ENCODE measurements around the gene HTR1D. TPM values are rescaled to one million over a fixed set of nuclear protein-coding genes. Genes with fewer than 3 reads are reported as not detected.

Gene HTR1D
- total RNA-seq, 1 experiment from 2014 or later, result 1.7 TPM

GRCh38 chr1:23148084-23148483 is 69.2 kb downstream of the HTR1D start:
- CTCF ChIA-PET, result interaction anchor here (0.7 kb wide), 1 partner anchor 138 kb away, joined by 5 read pairs; no protein-coding TSS in a partner anchor
- Mint-ChIP-seq H3K27ac (ENCODE audit: unreplicated experiment) (no peak overlapping the region), H3K4me3 (ENCODE audit: low read depth, unreplicated experiment) (no peak overlapping the region), H3K9me3 (ENCODE audit: low read depth, unreplicated experiment) (no peaks in the 10 kb centered on the region), H3K4me1 (ENCODE audit: low read depth, unreplicated experiment) (peaks cover 17% of the 10 kb centered on the region), H3K36me3 (ENCODE audit: insufficient read depth, unreplicated experiment) (no peaks in the 10 kb centered on the region), H3K27me3 (ENCODE audit: unreplicated experiment) (no peaks in the 10 kb centered on the region)
- intact Hi-C loops (cut with micrococcal nuclease; ENCODE audit: unreplicated experiment), result no loop called here
- TF ChIP-seq CTCF (IDR thresholded peaks at IDR 0.05; ENCODE audit: unreplicated experiment), result no peak
- BruUV-seq (replicated peaks), result no TSS peak
- no peak for DNase-seq

Other genes starting within 250 kb of the HTR1D start
- gene LACTBL1, start 244.6 kb downstream of the HTR1D start, total RNA-seq (2022), result not detected in 2 replicates
- not detected in 2 replicates for gene TEX46, start 201.7 kb downstream of the HTR1D start, total RNA-seq (2022)
- 66.4 and 67.8 TPM in 2 replicates for gene KDM1A, start 198.0 kb downstream of the HTR1D start, total RNA-seq (2022)
- 17.4 and 19.2 TPM in 2 replicates for gene LUZP1, start 48.6 kb downstream of the HTR1D start, total RNA-seq (2022)
- gene HNRNPR, start 126.8 kb upstream of the HTR1D start, total RNA-seq (2022), result 126 TPM in 2 replicates
- gene ZNF436, start 152.3 kb upstream of the HTR1D start, total RNA-seq (2022), result 5.8 and 6.1 TPM in 2 replicates
- 1.5 and 2.7 TPM in 2 replicates for gene TCEA3, start 207.2 kb upstream of the HTR1D start, total RNA-seq (2022)